Endothelial cell of umbilical vein (primary cell): Measurements from ENCODE around the gene ERRFI1. TPM values are rescaled to one million over a fixed set of nuclear protein-coding genes. Genes with fewer than 3 reads are reported as not detected.

Experiments
- BruUV-seq: library from RNA; stranded (reverse); fragments of 400-500 nt; replicated peaks from 2 replicates; lab custom pipeline; 2021; lab: Mats Ljungman, UMichigan
- CTCF ChIA-PET: fragments of 300-600, 350-600 bp; sonication (Branson Sonifier 250); formaldehyde crosslinking; loops from one replicate; lab custom pipeline; 2021; ENCODE audit warnings: antibody characterized with exemption, inconsistent platforms; lab: Charles Lee
- POLR2A ChIA-PET: fragments of 300-600, 350-600 bp; sonication (Branson Sonifier 250); formaldehyde crosslinking; loops from one replicate; lab custom pipeline; 2021; ENCODE audit warnings: antibody characterized with exemption, inconsistent platforms; lab: Charles Lee
- DNase-seq: peaks from one replicate; pipeline ENCODE4 v3.0.0-alpha.2; 2011; ENCODE audit warnings: low read depth, low spot score
- FAIRE-seq: peaks from 2 replicates; lab custom pipeline; 2011; peaks lifted over from hg19 to GRCh38; lab: Jason Lieb, UNC
- H2AFZ ChIP-seq: 2 replicates; pipeline ENCODE4 v1.6.0; 2012; ENCODE audit warnings: low read depth, low read length, control low read depth, inconsistent platforms
- H3K27ac ChIP-seq: 2 replicates; pipeline ENCODE4 v1.5.1; 2011; ENCODE audit warnings: low read depth, mild to moderate bottlenecking, control low read depth, low read length, moderate library complexity; ENCODE audit not compliant: insufficient read depth
- H3K27me3 ChIP-seq, 2 experiments: 2 replicates each; pipeline versions ENCODE4 v1.6.0 to v1.6.1; 2011; ENCODE audit warnings: low read length in 2 of 2, mixed read lengths in 1 of 2; ENCODE audit not compliant: control insufficient read depth in 2 of 2, insufficient read depth in 2 of 2
- H3K36me3 ChIP-seq, 2 experiments: 2 replicates in 1 of 2; 3 replicates in 1 of 2; pipeline ENCODE4 v1.5.1; 2011; ENCODE audit warnings: low read length in 2 of 2, mild to moderate bottlenecking in 1 of 2, moderate library complexity in 1 of 2; ENCODE audit not compliant: control insufficient read depth in 2 of 2, insufficient read depth in 2 of 2; ENCODE audit errors: extremely low read depth in 1 of 2
- H3K4me1 ChIP-seq: 3 replicates; pipeline ENCODE4 v1.5.1; 2011; ENCODE audit warnings: mild to moderate bottlenecking, low read length; ENCODE audit not compliant: control insufficient read depth, insufficient read depth; ENCODE audit errors: extremely low read depth
- H3K4me2 ChIP-seq: 2 replicates; pipeline ENCODE4 v1.6.1; 2011; ENCODE audit warnings: low read length, control low read depth, mixed read lengths; ENCODE audit not compliant: insufficient read depth
- H3K4me3 ChIP-seq, 3 experiments: fragments of 200-600 bp in 1 of 3; sonication (generic), shearing (Covaris generic) in 1 of 3; replicated peaks in 1 of 3; 2 replicates each; pipeline ENCODE4 v1.5.1; 2011 to 2016; ENCODE audit warnings: control low read depth in 3 of 3, low read length in 3 of 3, mild to moderate bottlenecking in 2 of 3, inconsistent platforms in 1 of 3, low read depth in 1 of 3, moderate library complexity in 1 of 3; ENCODE audit not compliant: insufficient read depth in 1 of 3
- H3K79me2 ChIP-seq: 2 replicates; pipeline ENCODE4 v1.6.0; 2012; ENCODE audit warnings: low read length, inconsistent platforms; ENCODE audit not compliant: control insufficient read depth, insufficient read depth
- H3K9ac ChIP-seq: replicated peaks from 2 replicates; pipeline ENCODE3; 2011; ENCODE audit warnings: low read length, control low read depth; ENCODE audit not compliant: insufficient read depth; ENCODE audit errors: extremely low read depth
- H3K9me1 ChIP-seq: replicated peaks from 3 replicates; pipeline ENCODE4 v1.6.0; 2011; ENCODE audit warnings: mild to moderate bottlenecking, low read length; ENCODE audit not compliant: control insufficient read depth, insufficient read depth; ENCODE audit errors: extremely low read depth
- H3K9me3 ChIP-seq: replicated peaks from 2 replicates; pipeline ENCODE4 v1.5.1; 2012; ENCODE audit warnings: low read length, inconsistent platforms; ENCODE audit not compliant: control insufficient read depth, insufficient read depth
- H4K20me1 ChIP-seq: replicated peaks from 2 replicates; pipeline ENCODE3; 2011; ENCODE audit warnings: mild to moderate bottlenecking, low read length; ENCODE audit not compliant: control insufficient read depth, insufficient read depth; ENCODE audit errors: extremely low read depth
- EZH2 ChIP-seq: IDR thresholded peaks from 2 replicates; pipeline ENCODE4 v1.6.1; 2012; ENCODE audit warnings: borderline replicate concordance, low read depth, mild to moderate bottlenecking, moderate library complexity, low read length, inconsistent platforms; ENCODE audit not compliant: severe bottlenecking
- FOS ChIP-seq: IDR thresholded peaks from 2 replicates; pipeline ENCODE4 v1.6.1; 2011; ENCODE audit warnings: mild to moderate bottlenecking, low read length, moderate library complexity, borderline replicate concordance; ENCODE audit not compliant: insufficient read depth
- GATA2 ChIP-seq: IDR thresholded peaks from 2 replicates; pipeline ENCODE4 v1.7.0; 2011; ENCODE audit warnings: low read depth, mild to moderate bottlenecking, moderate library complexity, mixed read lengths, low read length; ENCODE audit not compliant: insufficient read length, insufficient read depth
- JUN ChIP-seq: IDR thresholded peaks from 2 replicates; pipeline ENCODE4 v1.6.1; 2011; ENCODE audit warnings: borderline replicate concordance, low read depth; ENCODE audit not compliant: insufficient read length, insufficient read depth
- MYC ChIP-seq: IDR thresholded peaks from one replicate; pipeline ENCODE4 v1.6.1; 2011; ENCODE audit warnings: mild to moderate bottlenecking, low read depth, low read length
- POLR2A ChIP-seq: IDR thresholded peaks from 2 replicates; pipeline ENCODE4 v1.6.1; 2012; ENCODE audit warnings: low read depth, mild to moderate bottlenecking, control low read depth, low read length
- POLR2AphosphoS5 ChIP-seq: IDR thresholded peaks from 2 replicates; pipeline ENCODE4 v1.6.1; 2012; ENCODE audit warnings: low read depth, mild to moderate bottlenecking, control low read depth, low read length, moderate library complexity; ENCODE audit not compliant: insufficient read depth
- dilution Hi-C: fragments of 300-500 bp; cut with MboI; formaldehyde crosslinking; loops from one replicate; pipeline ENCODE4 v1.15.0; 2019; ENCODE audit warnings: low sequenced_read_pairs; ENCODE audit not compliant: extremely low pct_ligation_motif_present
- intact Hi-C: fragments of 100-400 bp; cut with micrococcal nuclease; formaldehyde crosslinking; loops from one replicate; pipeline ENCODE4 v1.10.0; 2022
- polyA plus RNA-seq, 4 experiments: library from polyadenylated mRNA; depleted of rRNA in 3 of 4; stranded (reverse) in 3 of 4; unstranded in 1 of 4; fragments of >200 nt; gene quantifications; 2 replicates each; pipeline versions ENCODE4 v1.2.1 to v1.2.3, GENCODE V29; 2011 to 2012; ENCODE audit warnings: missing spikeins in 1 of 4
- total RNA-seq: library from RNA; stranded (reverse); gene quantifications from 2 replicates; pipeline ENCODE4 v1.2.3, GENCODE V29; 2021
- TF ChIP-seq, protein P1 (sequence below), 2 donors: IDR thresholded peaks; 1 replicate in 1 of 2; 2 replicates in 1 of 2; pipeline ENCODE4 v1.5.1; 2011; ENCODE audit warnings: low read length in 2 of 2, mild to moderate bottlenecking in 2 of 2, moderate library complexity in 2 of 2, control low read depth in 1 of 2, inconsistent platforms in 1 of 2, low read depth in 1 of 2; ENCODE audit not compliant: insufficient read depth in 1 of 2; ENCODE audit errors: extremely low read depth in 1 of 2
- TF ChIP-seq, protein P2 (sequence below): IDR thresholded peaks from 2 replicates; pipeline ENCODE4 v1.6.1; 2011; ENCODE audit not compliant: insufficient read depth, insufficient read length

The ERRFI1 gene
- total and polyA plus RNA-seq, 2 donors (not counting 3 experiments of a cell fraction or from before 2014, with no cell fraction given): 28.1 to 32.0 TPM

GRCh38 chr1:8011016-8011415, 15.1 kb downstream of the ERRFI1 start:
- FAIRE-seq: no peak
- Histone ChIP-seq H3K27ac (no peak overlapping the region), H3K9me1 (no peaks in the 10 kb centered on the region), H3K4me1 (peaks cover 18% of the 10 kb centered on the region), H2AFZ (no peak overlapping the region), H3K9ac (no peak overlapping the region), H3K9me3 (no peaks in the 10 kb centered on the region), H3K79me2 (peaks cover 33% of the 10 kb centered on the region), H3K36me3 (peaks cover 21% of the 10 kb centered on the region in 2 experiments), H3K4me2 (no peak overlapping the region), H3K27me3 (no peaks in the 10 kb centered on the region), H4K20me1 (no peaks in the 10 kb centered on the region), H3K4me3 (no peak overlapping the region)
- no peak for TF ChIP-seq EZH2
- TF ChIP-seq GATA2: no peak
- TF ChIP-seq, protein P1, sequence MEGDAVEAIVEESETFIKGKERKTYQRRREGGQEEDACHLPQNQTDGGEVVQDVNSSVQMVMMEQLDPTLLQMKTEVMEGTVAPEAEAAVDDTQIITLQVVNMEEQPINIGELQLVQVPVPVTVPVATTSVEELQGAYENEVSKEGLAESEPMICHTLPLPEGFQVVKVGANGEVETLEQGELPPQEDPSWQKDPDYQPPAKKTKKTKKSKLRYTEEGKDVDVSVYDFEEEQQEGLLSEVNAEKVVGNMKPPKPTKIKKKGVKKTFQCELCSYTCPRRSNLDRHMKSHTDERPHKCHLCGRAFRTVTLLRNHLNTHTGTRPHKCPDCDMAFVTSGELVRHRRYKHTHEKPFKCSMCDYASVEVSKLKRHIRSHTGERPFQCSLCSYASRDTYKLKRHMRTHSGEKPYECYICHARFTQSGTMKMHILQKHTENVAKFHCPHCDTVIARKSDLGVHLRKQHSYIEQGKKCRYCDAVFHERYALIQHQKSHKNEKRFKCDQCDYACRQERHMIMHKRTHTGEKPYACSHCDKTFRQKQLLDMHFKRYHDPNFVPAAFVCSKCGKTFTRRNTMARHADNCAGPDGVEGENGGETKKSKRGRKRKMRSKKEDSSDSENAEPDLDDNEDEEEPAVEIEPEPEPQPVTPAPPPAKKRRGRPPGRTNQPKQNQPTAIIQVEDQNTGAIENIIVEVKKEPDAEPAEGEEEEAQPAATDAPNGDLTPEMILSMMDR (IDR thresholded peaks at IDR 0.05; ENCODE audit: extremely low read depth in 1 of 2, insufficient read depth in 1 of 2, low read depth in 1 of 2, low read length in 2 of 2): no peak
- TF ChIP-seq POLR2AphosphoS5: no peak
- no peak for TF ChIP-seq JUN
- TF ChIP-seq, protein P2, sequence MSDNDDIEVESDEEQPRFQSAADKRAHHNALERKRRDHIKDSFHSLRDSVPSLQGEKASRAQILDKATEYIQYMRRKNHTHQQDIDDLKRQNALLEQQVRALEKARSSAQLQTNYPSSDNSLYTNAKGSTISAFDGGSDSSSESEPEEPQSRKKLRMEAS: no peak
- TF ChIP-seq MYC: no peak
- TF ChIP-seq POLR2A: no peak
- TF ChIP-seq FOS: no peak
- BruUV-seq: no TSS peak
- CTCF ChIA-PET: interaction anchor here (0.9 to 10.4 kb wide), 3 partner anchors 29 to 339 kb away, joined by 3 to 396 read pairs (median 92); no protein-coding TSS in a partner anchor
- DNase-seq: no peak
- dilution Hi-C loops (loop anchor here (10.0 kb wide), 1 partner anchor 304 kb away; the partner anchor contains the start of gene SLC45A1), intact Hi-C loops (no loop called here)
- POLR2A ChIA-PET: no interaction called here
